ENCODE data around the gene GUCY1A2.
"Not testable (repeated sequence)": the region's sequence is repeated elsewhere in the genome, so short reads cannot be mapped to it uniquely, and the experiment has no call there.

GUCY1A2 gene

DNA sequence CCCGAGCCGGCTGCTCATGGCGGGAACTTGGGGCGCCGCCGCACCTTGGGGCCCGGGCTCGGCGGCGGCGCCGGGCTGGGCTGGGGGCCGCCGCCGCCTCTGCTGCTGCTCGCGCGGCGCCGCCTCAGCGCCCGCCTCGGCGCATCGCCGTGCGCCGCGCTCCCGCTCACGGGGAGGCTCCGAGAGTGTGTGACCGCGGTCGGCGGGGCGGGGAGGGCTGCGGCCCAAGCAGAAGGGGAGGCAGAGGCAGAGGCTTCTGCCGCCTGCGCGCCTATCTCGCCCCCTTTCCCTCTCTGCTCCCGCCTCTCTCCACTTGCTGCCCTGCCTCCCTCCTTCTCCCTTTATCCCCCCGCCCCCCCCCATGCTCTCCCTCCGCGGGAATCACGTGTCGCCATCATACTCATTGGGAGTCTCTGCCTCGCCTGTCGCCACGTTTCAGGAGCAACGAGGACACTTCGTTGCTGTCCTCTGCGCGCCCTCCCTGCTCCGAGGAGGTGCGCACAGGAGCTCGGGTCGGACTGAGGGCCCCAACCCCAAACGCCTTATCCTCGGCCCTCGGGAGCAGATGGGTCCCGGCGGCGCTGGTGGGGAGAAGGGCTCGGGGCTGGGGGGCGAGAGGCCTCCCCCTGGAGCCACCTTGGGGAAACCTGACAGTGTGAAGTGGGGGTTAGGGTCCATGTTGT lies at the start of gene GUCY1A2:
GUCY1A2 (minus strand) TSS at position 258 of the 683 bp plus-strand sequence. CDS start 421 bp downstream, outside the sequence.
- no peak for DNase-seq

- no peak for DNase-seq
Observed at GRCh38 chr11:107054391-107054790, 36.1 kb upstream of the GUCY1A2 start.

- not testable (repeated sequence) for DNase-seq
Observed at GRCh38 chr11:107051332-107051731, 33.1 kb upstream of the GUCY1A2 start.

DNA sequence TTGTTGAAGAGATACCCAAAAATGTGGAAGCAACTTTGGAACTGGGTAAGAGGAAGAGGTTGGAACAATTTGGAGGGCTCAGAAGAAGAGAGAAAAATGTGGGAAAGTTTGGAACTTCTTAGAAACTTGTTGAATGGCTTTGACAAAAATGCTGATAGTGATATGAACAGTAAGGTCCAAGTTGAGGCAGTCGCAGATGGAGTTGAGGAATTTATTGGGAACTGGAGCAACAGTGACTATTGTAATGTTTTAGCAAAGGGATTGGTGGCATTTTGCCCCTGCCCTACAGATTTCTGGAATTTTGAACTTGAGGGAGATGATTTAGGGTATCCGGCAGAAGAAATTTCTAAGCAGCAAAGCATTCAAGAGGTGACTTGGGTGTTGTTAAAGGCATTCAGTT lies 32.6 kb upstream of the GUCY1A2 start:
- DNase-seq: not testable (repeated sequence)

DNA sequence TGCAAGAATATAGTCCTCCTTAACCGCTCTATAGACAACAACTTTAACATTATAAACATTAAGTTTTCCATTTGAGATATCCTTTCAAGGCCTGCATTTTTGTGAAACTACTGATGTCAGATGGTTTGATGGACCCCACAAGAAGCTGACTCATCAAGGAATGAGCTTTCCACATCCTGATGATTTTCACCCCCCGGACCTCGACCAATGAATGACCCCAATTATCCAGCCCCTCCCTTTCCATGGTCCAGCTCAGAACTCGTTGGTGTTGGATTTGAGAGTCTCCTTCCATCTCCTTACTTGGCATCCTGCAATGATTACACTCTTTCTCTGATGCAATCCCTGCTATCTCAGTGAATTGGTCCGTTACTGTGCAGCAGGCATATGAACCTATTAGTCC lies 31.8 kb upstream of the GUCY1A2 start:
- DNase-seq: no peak

DNA sequence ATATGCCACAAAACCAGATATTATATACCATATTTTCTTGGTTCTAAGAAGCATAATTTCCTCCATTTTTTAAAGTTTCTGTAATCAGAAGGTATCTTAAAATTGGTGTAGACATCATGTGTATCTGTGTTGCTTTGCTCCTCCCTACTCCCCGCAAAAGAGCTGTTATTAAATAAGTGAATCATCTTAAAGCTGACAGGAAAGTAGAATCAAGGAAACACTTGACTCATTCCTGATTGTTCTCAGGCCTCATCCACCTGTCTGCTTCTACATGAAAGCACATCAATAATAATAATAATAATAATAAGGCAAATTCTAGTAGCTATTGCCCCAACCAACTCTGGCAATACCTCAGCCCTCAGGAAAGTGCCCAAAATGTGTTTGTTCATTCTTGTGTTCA lies 26.2 kb upstream of the GUCY1A2 start:
- no peak for DNase-seq

- DNase-seq: no peak
Observed at GRCh38 chr11:107043242-107044006, 25.1 kb upstream of the GUCY1A2 start.

DNA sequence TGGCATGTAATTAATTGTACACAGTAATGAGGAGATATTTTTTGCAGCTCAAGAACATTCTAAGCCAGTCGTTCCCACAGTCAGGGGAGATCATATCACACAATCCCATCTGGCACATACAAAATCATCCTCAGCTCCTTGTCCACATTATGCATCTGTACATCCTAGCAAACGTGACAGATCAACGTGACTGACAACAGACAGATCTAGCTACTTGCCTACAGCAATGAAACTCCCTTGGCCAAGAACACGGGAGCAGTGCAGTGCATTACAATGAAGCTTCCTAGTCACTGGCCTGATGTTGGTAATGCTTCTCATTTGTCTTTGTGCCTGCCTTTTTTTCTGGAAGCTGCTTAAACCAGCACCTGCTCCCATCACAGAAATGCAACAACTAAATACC lies 24.5 kb upstream of the GUCY1A2 start:
- no peak for DNase-seq

GRCh38 chr11:107041088-107041444 lies 22.8 kb upstream of the GUCY1A2 start:
- DNase-seq: no peak

DNA sequence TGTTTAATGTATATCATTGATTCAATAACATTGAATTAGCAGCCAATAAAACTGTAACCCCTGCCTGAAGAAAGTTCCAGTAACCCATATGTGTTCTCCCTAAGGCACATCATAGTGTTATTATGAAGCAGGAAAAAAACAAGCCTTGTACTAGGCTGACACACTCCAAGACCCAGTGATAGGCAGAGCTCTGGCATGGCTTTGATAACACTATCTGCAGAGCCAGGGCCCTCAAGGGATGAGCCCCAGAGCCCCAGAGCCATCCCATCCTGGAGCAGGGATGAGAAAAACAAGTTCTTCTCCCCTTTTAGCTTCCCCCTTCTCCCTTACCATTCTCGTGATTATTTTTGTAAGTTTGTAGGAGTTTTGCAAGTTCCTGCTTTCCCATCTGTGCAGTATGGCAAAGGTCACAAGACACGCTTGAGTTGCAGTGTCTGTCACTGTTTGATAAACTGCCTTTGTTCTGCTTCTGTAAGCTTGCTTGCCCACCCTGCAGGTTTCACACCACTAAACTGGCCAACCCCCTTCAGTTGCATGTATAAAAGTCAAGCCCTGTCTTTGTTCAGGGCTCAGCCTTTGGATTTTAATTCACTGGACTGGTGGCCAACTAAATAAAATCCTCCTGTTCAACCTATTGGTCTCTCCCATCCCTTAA lies 22.3 kb upstream of the GUCY1A2 start:
- DNase-seq: no peak

- DNase-seq: no peak
Observed at GRCh38 chr11:107025673-107026072, 7.4 kb upstream of the GUCY1A2 start.

GRCh38 chr11:107020594-107020993 lies 2.3 kb upstream of the GUCY1A2 start:
- DNase-seq: no peak

- DNase-seq: no peak
Observed at GRCh38 chr11:107018902-107019493, 722 bp upstream of the GUCY1A2 start.

DNA sequence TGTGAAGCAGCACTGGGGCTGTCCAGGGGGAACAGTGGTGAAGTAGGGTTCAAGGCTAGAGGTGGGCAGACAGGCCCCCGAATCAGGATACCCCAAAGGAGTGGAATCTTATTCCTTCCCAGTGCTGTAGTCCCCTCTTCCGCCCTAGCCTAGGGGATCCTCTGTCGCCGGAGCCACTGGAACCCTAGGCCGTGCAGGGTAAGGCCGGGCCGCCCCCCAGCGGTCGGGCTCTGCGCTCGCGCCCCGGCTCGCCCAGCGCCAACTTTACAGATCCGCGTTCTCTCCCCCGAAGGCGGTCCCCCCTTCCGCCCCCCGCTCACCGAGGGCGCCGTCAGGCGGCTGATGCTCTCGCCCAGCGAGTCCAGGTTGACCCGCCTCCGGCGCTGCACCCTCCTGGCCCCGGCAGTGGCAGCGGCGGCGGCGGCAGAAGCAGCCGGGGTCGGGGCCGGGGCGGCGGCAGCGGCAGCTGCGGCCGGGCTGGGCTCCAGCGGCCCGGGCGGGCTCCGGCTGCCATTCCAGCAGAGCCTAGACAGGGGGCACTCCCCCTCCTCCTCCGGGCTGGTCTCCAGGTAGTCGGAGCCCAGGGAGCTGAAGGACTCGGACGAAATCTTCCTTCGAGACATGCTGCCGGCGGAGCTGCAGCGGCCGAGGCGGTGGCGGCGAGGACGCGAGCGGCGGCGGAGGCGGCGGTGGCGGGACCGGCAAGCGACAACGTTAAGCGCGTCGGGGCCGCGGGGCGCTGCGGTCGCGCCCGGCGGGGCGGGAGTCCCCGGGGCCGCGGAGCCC lies 650 bp downstream of the GUCY1A2 start:
- DNase-seq: no peak

GRCh38 chr11:107017104-107017432 lies 1.2 kb downstream of the GUCY1A2 start:
- DNase-seq: no peak

- no peak for DNase-seq
Observed at GRCh38 chr11:107014871-107015270, 3.4 kb downstream of the GUCY1A2 start.

DNA sequence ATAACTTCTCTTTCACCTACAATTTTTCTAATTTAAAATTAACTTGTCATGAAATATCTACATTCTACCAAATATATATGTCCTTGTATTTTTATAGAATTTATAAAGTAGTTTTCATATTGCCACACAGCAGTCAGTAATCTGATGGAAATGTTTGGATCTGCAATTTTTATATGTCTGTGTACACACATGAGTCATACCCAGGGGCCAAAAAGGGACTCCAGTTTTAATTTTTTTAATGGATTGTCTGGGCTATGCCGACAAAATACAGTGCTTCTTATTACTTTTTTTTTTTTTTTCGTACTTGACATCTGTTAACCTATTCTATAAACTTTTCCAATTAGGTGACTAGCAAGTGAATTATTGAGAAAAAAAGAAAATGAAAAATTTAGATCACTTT lies 6.3 kb downstream of the GUCY1A2 start:
- DNase-seq: no peak

- DNase-seq: no peak
Observed at GRCh38 chr11:107009190-107009589, 9.1 kb downstream of the GUCY1A2 start.

GRCh38 chr11:107006076-107006833 lies 12.0 kb downstream of the GUCY1A2 start:
- no peak for DNase-seq

DNA sequence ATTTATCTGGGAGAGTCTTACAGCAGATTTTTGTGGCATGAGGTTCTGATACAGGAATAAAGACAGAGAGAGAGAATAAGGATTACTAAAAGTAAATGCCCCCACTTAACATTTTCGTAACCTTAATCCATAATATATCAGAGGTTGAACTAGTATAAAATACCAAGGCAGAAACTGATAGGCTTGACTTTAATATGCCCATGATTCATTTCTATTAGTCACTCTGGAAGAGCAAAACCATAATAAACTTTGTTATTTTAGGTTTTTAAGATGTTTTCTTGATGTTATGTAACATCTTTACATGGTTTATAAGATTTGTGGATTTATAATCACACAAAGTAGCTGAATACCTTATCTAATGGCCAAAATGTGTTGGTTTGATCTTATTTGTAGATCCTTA lies 19.1 kb downstream of the GUCY1A2 start:
- no peak for DNase-seq

DNA sequence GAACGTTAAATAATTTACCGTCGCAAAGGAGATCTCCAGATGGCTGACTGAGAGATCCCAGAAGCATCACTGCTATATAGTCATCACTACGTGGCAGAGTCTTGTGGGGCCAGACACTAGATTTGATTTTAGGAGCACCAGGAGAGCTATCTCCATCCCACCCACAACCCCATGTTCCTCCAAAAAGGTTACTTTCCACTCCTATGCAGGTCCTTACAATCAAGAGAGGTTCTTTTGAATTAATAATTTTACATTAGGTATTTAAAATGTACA lies 19.4 kb downstream of the GUCY1A2 start:
- DNase-seq: no peak

GRCh38 chr11:106998116-106998915 lies 20.0 kb downstream of the GUCY1A2 start:
- no peak for DNase-seq

All from NCI-H187 treated with DMSO at 0.1 percent for 48 hours (cell line).